ENCODE measurements around the gene TNXB.

Gene TNXB

DNA sequence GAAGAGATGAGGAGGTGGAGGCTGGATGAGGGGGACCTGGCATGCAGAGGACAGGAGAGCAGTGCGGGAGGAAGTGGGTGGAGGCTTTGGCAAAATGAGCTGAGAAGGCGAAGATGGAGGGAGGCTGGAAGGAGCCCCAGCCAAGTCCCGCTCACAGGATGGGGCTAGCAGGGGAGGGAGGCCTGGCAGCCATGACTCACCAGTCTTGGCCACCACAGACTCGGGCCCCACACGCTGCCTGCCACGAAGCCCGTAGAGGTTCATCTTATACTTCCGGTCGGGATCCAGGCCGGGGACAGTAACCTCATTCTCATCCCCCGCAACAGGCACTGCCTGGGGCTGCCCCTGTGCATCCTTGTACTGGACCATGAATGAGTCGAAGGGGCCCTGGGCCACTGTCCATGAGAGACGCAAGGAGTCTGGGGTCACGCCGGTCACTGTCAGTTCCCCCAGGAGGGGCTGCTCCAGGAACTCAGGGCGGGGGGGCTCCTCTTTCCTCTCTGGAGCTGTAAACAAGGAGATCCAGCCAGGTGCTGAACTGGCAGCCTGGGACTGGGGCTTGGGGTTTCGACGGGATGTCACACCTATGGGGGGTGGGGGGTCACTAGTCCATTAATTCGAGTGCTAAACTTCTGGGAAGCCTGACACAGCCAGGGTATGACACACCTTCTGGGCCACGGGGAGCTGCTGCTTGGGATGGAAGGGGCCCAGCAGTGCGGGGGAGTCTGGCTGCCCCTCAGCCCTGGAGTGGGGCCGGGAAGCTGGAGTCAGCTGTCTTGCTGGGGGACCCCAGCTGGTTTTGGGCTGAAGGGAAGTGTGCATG is 27.8 kb downstream of the TNXB start:
- H3K36me3 ChIP-seq (ENCODE audit: insufficient read depth, low read length) = no peaks in the 10 kb centered on the region
- no peak overlapping the region for H3K4me3 ChIP-seq (ENCODE audit: low read length, poor library complexity, severe bottlenecking)
- no peaks in the 10 kb centered on the region for H3F3A ChIP-seq (ENCODE audit: low read depth)
- H3K4me1 ChIP-seq (ENCODE audit: insufficient read depth, low read length, poor library complexity, severe bottlenecking) = no peaks in the 10 kb centered on the region
- TF ChIP-seq CTCF (conservative IDR thresholded peaks at IDR 0.05; ENCODE audit: low read length) (no peak), EZH2phosphoT487 (IDR thresholded peaks at IDR 0.05; ENCODE audit: borderline replicate concordance) (no peak)
- H3K9me3 ChIP-seq (ENCODE audit: insufficient read depth, low read depth, low read length) = no peaks in the 10 kb centered on the region
- H3K79me2 ChIP-seq (ENCODE audit: insufficient read depth, low read length) = no peaks in the 10 kb centered on the region
- no peaks in the 10 kb centered on the region for H3K9me2 ChIP-seq (replicated peaks; ENCODE audit: low read depth, low read length)
- no peak overlapping the region for H3K4me2 ChIP-seq (ENCODE audit: low read depth, low read length, poor library complexity, severe bottlenecking)
- no peaks in the 10 kb centered on the region for H4K20me1 ChIP-seq (ENCODE audit: insufficient read depth, low read length, poor library complexity, severe bottlenecking)
- no peaks in the 10 kb centered on the region for H3K27me3 ChIP-seq (ENCODE audit: insufficient read depth, low read length, poor library complexity, severe bottlenecking)
- H3K9ac ChIP-seq (ENCODE audit: low read depth, low read length, poor library complexity, severe bottlenecking) = no peak overlapping the region
- no peak overlapping the region for H2AFZ ChIP-seq (ENCODE audit: low read length)

- Histone ChIP-seq H3K4me3 (ENCODE audit: low read length, poor library complexity, severe bottlenecking) (no peak overlapping the region), H4K20me1 (ENCODE audit: insufficient read depth, low read length, poor library complexity, severe bottlenecking) (no peaks in the 10 kb centered on the region), H3K9me3 (ENCODE audit: insufficient read depth, low read depth, low read length) (no peaks in the 10 kb centered on the region), H3K4me1 (ENCODE audit: insufficient read depth, low read length, poor library complexity, severe bottlenecking) (no peaks in the 10 kb centered on the region), H3F3A (ENCODE audit: low read depth) (no peaks in the 10 kb centered on the region), H2AFZ (ENCODE audit: low read length) (no peak overlapping the region), H3K36me3 (ENCODE audit: insufficient read depth, low read length) (no peaks in the 10 kb centered on the region), H3K9ac (ENCODE audit: low read depth, low read length, poor library complexity, severe bottlenecking) (no peak overlapping the region), H3K27me3 (ENCODE audit: insufficient read depth, low read length, poor library complexity, severe bottlenecking) (no peaks in the 10 kb centered on the region), H3K4me2 (ENCODE audit: low read depth, low read length, poor library complexity, severe bottlenecking) (no peak overlapping the region), H3K9me2 (replicated peaks; ENCODE audit: low read depth, low read length) (no peaks in the 10 kb centered on the region), H3K79me2 (ENCODE audit: insufficient read depth, low read length) (no peaks in the 10 kb centered on the region)
- TF ChIP-seq EZH2phosphoT487 (IDR thresholded peaks at IDR 0.05; ENCODE audit: borderline replicate concordance) (no peak), CTCF (conservative IDR thresholded peaks at IDR 0.05; ENCODE audit: low read length) (no peak)
These were observed 29.4 kb downstream of the TNXB start for GRCh38 chr6:32079566-32080290.

- Histone ChIP-seq H3K4me1 (ENCODE audit: insufficient read depth, low read length, poor library complexity, severe bottlenecking) (no peaks in the 10 kb centered on the region), H3K9me3 (ENCODE audit: insufficient read depth, low read depth, low read length) (no peaks in the 10 kb centered on the region), H3K9me2 (replicated peaks; ENCODE audit: low read depth, low read length) (no peaks in the 10 kb centered on the region), H3K36me3 (ENCODE audit: insufficient read depth, low read length) (no peaks in the 10 kb centered on the region), H3K4me2 (ENCODE audit: low read depth, low read length, poor library complexity, severe bottlenecking) (no peak overlapping the region), H2AFZ (ENCODE audit: low read length) (no peak overlapping the region), H3F3A (ENCODE audit: low read depth) (no peaks in the 10 kb centered on the region), H3K79me2 (ENCODE audit: insufficient read depth, low read length) (no peaks in the 10 kb centered on the region), H3K9ac (ENCODE audit: low read depth, low read length, poor library complexity, severe bottlenecking) (no peak overlapping the region), H3K27me3 (ENCODE audit: insufficient read depth, low read length, poor library complexity, severe bottlenecking) (no peaks in the 10 kb centered on the region), H3K4me3 (ENCODE audit: low read length, poor library complexity, severe bottlenecking) (no peak overlapping the region), H4K20me1 (ENCODE audit: insufficient read depth, low read length, poor library complexity, severe bottlenecking) (no peaks in the 10 kb centered on the region)
- no peak for TF ChIP-seq EZH2phosphoT487 (IDR thresholded peaks at IDR 0.05; ENCODE audit: borderline replicate concordance)
- no peak for TF ChIP-seq CTCF (conservative IDR thresholded peaks at IDR 0.05; ENCODE audit: low read length)
These were observed 32.8 kb downstream of the TNXB start for GRCh38 chr6:32076321-32076809.
